A673 (cell line): ENCODE data around the gene MRPS17. TPM values are rescaled to one million over a fixed set of nuclear protein-coding genes. Genes with fewer than 3 reads are reported as not detected.
A peak's percentile ranks its signal among the peaks of the same experiment; 100 is the strongest.

Source experiments
- BruUV-seq: library from RNA; stranded (reverse); fragments of 400-500 nt; replicated peaks from 2 replicates; lab custom pipeline; 2021; lab: Mats Ljungman, UMichigan
- CTCF ChIA-PET: fragments of 300-600 bp; sonication (Branson Sonifier 250); formaldehyde crosslinking; loops from one replicate; lab custom pipeline; 2022; ENCODE audit warnings: antibody characterized with exemption; lab: Charles Lee
- POLR2A ChIA-PET: fragments of 300-600 bp; sonication (Branson Sonifier 250); formaldehyde crosslinking; loops from one replicate; lab custom pipeline; 2022; ENCODE audit warnings: antibody characterized with exemption; ENCODE audit not compliant: low non-redundant PET; lab: Charles Lee
- DNase-seq: peaks from one replicate; pipeline ENCODE4 v3.0.0-alpha.2; 2015; ENCODE audit warnings: low spot score
- H3K27ac ChIP-seq: fragments of 200-600 bp; sonication (generic); 2 replicates; pipeline ENCODE4 v1.5.1; 2016; ENCODE audit warnings: mixed run types, low read depth, mild to moderate bottlenecking, mixed read lengths, antibody characterized with exemption, low read length; ENCODE audit not compliant: poor library complexity, severe bottlenecking
- H3K27me3 ChIP-seq: fragments of 200-600 bp; sonication (generic); replicated peaks from 2 replicates; pipeline ENCODE4 v1.6.1; 2017; ENCODE audit warnings: mixed run types, low read depth, mild to moderate bottlenecking, mixed read lengths, antibody characterized with exemption, low read length; ENCODE audit not compliant: insufficient read depth, poor library complexity
- H3K36me3 ChIP-seq: fragments of 200-600 bp; sonication (generic); 2 replicates; pipeline ENCODE4 v1.6.1; 2016; ENCODE audit warnings: mixed run types, mild to moderate bottlenecking, mixed read lengths, antibody characterized with exemption, low read length; ENCODE audit not compliant: insufficient read depth, poor library complexity, severe bottlenecking
- H3K4me1 ChIP-seq: fragments of 200-600 bp; sonication (generic); 2 replicates; pipeline ENCODE4 v1.6.1; 2017; ENCODE audit warnings: mixed run types, mild to moderate bottlenecking, mixed read lengths, antibody characterized with exemption, low read length; ENCODE audit not compliant: insufficient read depth, poor library complexity, severe bottlenecking
- H3K4me3 ChIP-seq: fragments of 200-600 bp; sonication (generic); 2 replicates; pipeline ENCODE4 v1.5.1; 2016; ENCODE audit warnings: low read depth, mixed run types, mild to moderate bottlenecking, mixed read lengths, low read length; ENCODE audit not compliant: poor library complexity, severe bottlenecking
- H3K9me3 ChIP-seq: fragments of 200-600 bp; sonication (generic); 2 replicates; pipeline ENCODE4 v1.6.1; 2016; ENCODE audit warnings: mixed run types, low read depth, mild to moderate bottlenecking, mixed read lengths, antibody characterized with exemption, low read length; ENCODE audit not compliant: poor library complexity, severe bottlenecking
- EZH2 ChIP-seq: fragments of 200-600 bp; sonication (generic); IDR thresholded peaks from 2 replicates; pipeline ENCODE4 v1.6.1; 2017; ENCODE audit warnings: borderline replicate concordance, low read depth, mild to moderate bottlenecking, mixed read lengths, antibody characterized with exemption, low read length; ENCODE audit not compliant: poor library complexity, severe bottlenecking
- intact Hi-C: fragments of 100-400 bp; cut with micrococcal nuclease; formaldehyde crosslinking; loops from one replicate; pipeline ENCODE4 v1.10.0; 2022; ENCODE audit not compliant: unreplicated experiment
- total RNA-seq: library from RNA; stranded (reverse); gene quantifications from 2 replicates; pipeline ENCODE4 v1.2.3, GENCODE V29; 2021
- TF ChIP-seq, protein P1 (sequence below): fragments of 300-800, 200-600 bp; sonication (generic); conservative IDR thresholded peaks from 2 replicates; pipeline ENCODE4 v1.5.1; 2017; ENCODE audit warnings: low read depth, mild to moderate bottlenecking, antibody characterized with exemption, low read length, moderate library complexity, mixed read lengths

MRPS17 gene
- total RNA-seq, 1 experiment from 2014 or later, result 29.1 TPM

DNA sequence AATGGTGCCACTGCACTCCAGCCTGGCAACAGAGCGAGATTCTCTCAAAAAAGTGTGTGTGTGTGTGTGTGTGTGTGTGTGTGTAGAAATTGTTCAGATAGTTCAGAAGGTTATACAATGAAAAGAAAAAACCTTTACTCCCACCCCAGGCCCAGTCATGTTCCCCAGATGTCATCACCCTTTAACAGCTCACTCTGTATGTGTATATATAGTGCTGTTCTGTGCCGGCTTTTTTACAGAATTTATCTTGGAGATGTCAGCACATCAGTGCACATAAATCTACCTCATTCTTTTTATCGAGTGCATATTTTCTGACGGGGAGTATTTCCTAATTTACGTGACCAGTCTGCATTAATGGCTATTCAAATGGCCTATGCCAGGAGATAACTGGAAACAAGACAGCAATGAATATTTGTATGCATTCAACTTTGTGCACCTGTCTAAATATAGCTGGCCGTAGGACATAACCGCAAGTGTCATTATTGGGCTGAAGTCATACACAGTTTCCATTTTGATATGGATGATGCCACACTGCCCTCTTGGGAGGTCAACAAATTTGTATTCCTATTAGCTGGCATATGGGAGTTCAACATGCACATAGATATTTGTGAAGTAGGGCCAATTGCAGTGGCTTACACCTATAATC, 24.4 kb downstream of the MRPS17 start:
- Histone ChIP-seq H3K27ac (no peak overlapping the region), H3K9me3 (no peaks in the 10 kb centered on the region), H3K36me3 (peaks cover 31% of the 10 kb centered on the region), H3K4me3 (no peak overlapping the region), H3K27me3 (no peaks in the 10 kb centered on the region), H3K4me1 (peaks cover 6% of the 10 kb centered on the region)
- intact Hi-C loops, result no loop called here
- ChIA-PET POLR2A (no interaction called here), CTCF (no interaction called here)
- BruUV-seq, result no TSS peak
- TF ChIP-seq, protein P1, sequence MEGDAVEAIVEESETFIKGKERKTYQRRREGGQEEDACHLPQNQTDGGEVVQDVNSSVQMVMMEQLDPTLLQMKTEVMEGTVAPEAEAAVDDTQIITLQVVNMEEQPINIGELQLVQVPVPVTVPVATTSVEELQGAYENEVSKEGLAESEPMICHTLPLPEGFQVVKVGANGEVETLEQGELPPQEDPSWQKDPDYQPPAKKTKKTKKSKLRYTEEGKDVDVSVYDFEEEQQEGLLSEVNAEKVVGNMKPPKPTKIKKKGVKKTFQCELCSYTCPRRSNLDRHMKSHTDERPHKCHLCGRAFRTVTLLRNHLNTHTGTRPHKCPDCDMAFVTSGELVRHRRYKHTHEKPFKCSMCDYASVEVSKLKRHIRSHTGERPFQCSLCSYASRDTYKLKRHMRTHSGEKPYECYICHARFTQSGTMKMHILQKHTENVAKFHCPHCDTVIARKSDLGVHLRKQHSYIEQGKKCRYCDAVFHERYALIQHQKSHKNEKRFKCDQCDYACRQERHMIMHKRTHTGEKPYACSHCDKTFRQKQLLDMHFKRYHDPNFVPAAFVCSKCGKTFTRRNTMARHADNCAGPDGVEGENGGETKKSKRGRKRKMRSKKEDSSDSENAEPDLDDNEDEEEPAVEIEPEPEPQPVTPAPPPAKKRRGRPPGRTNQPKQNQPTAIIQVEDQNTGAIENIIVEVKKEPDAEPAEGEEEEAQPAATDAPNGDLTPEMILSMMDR, result no peak
- no peak for TF ChIP-seq EZH2
- DNase-seq, result no peak

DNA sequence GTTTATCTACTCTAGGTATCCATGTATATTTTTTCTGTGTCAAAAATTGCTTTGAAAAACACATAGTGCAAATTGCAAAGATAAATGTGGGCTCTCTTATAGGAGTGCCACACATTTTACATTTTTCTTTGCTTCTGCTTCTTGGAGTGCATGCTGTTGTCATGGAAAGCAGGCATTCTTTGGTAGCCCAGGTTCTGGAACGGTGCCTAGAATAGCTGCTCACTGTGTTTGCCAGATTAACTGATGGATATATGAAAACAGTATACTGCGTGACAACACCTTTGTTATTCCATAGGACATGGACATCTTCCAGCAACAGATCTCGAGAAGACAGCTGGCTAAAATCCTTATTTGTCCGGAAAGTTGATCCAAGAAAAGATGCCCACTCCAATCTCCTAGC, 26.2 kb downstream of the MRPS17 start:
- intact Hi-C loops, result no loop called here

DNA sequence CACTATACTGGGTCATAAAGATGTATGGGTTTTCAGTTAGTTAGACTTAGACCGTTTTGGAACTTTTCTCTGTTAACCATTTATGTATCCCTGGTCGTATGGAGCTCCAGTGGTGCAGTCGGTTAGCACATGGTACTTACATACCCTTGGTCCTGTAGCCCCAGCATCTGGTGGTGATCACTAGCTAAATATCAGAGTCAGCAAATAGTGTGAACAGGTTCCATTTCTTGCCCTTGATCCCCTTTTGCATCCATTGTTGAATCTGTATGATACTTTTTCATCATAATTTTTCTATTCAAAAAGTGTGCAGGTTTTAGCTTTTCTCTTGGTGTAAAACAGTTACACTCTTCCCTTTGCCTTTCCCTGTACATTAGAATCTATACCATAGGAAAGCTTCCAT, 28.6 kb downstream of the MRPS17 start:
- ChIA-PET CTCF (no interaction called here), POLR2A (no interaction called here)
- Histone ChIP-seq H3K4me1 (peaks cover 6% of the 10 kb centered on the region), H3K4me3 (no peak overlapping the region), H3K9me3 (no peaks in the 10 kb centered on the region), H3K36me3 (peaks cover 68% of the 10 kb centered on the region), H3K27ac (no peak overlapping the region), H3K27me3 (no peaks in the 10 kb centered on the region)
- intact Hi-C loops, result no loop called here
- BruUV-seq, result no TSS peak
- DNase-seq, result no peak
- TF ChIP-seq, protein P1, result no peak
- TF ChIP-seq EZH2, result no peak

More for the DNA sequence above, 26.2 kb downstream of the MRPS17 start:
- ChIA-PET CTCF (no interaction called here), POLR2A (no interaction called here)
- H3K36me3 ChIP-seq, result peaks cover 45% of the 10 kb centered on the region
- no peak overlapping the region for H3K27ac ChIP-seq
- peak; percentile 48 for DNase-seq
- no TSS peak for BruUV-seq
- no peak overlapping the region for H3K4me3 ChIP-seq
- no peaks in the 10 kb centered on the region for H3K27me3 ChIP-seq
- TF ChIP-seq, protein P1, result no peak
- no peak for TF ChIP-seq EZH2
- H3K9me3 ChIP-seq, result no peaks in the 10 kb centered on the region
- H3K4me1 ChIP-seq, result peaks cover 6% of the 10 kb centered on the region
